HEK293 (cell line): ENCODE data around the gene GJB3.

Experiments
- ZNF37A ChIP-seq: fragments of 450-650 bp; IDR thresholded peaks from 2 replicates; pipeline ENCODE4 v1.5.1; 2018; ENCODE audit warnings: missing biosample characterization, missing genetic modification characterization
- ZNF571 ChIP-seq: fragments of 450-650 bp; formaldehyde crosslinking; IDR thresholded peaks from 2 replicates; pipeline ENCODE4 v1.5.0; 2017; ENCODE audit warnings: missing biosample characterization, missing genetic modification characterization
- TF ChIP-seq, protein P1 (sequence below): fragments of 450-650 bp; formaldehyde crosslinking; IDR thresholded peaks from 2 replicates; pipeline ENCODE4 v1.5.1; 2016; ENCODE audit warnings: missing biosample characterization, missing genetic modification characterization
- TF ChIP-seq, protein P2 (sequence below): fragments of 450-650 bp; formaldehyde crosslinking; IDR thresholded peaks from 2 replicates; pipeline ENCODE4 v1.5.1; 2016; ENCODE audit warnings: missing biosample characterization, missing genetic modification characterization, low read depth

DNA sequence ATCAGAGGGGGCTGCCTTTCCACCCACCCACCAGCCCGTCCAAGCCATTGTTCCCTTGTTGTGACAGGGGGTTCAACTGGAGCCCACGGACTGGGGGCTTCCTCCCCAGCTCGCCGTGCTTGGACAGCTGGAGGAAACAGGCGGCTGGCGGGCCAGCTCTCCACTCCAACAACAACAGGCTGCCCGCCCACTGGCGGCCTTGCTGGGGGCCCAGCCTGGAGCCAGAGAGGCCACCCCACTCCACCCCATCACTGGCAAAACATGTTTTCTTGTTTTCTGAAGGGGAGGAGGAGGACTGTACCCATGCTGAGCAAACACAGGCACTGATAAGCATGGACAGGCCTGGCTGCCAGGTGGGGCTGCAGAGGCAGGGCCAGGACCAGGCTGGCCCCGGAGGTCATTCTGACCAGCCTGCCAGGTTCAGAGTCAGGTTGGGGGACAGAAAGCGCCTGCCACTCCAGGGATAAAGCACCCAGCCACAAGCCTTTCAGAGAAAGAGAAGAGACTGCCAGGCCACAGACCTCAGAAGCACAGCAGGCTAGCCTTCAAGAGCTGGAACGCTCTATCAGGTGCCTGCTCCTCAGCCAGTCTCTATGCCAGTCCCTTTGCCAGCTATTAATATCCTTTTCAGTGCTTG is 44.6 kb downstream of the GJB3 start:
- TF ChIP-seq, protein P1, sequence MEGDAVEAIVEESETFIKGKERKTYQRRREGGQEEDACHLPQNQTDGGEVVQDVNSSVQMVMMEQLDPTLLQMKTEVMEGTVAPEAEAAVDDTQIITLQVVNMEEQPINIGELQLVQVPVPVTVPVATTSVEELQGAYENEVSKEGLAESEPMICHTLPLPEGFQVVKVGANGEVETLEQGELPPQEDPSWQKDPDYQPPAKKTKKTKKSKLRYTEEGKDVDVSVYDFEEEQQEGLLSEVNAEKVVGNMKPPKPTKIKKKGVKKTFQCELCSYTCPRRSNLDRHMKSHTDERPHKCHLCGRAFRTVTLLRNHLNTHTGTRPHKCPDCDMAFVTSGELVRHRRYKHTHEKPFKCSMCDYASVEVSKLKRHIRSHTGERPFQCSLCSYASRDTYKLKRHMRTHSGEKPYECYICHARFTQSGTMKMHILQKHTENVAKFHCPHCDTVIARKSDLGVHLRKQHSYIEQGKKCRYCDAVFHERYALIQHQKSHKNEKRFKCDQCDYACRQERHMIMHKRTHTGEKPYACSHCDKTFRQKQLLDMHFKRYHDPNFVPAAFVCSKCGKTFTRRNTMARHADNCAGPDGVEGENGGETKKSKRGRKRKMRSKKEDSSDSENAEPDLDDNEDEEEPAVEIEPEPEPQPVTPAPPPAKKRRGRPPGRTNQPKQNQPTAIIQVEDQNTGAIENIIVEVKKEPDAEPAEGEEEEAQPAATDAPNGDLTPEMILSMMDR (tag by site-specific recombination), result no peak
- TF ChIP-seq, protein P2, sequence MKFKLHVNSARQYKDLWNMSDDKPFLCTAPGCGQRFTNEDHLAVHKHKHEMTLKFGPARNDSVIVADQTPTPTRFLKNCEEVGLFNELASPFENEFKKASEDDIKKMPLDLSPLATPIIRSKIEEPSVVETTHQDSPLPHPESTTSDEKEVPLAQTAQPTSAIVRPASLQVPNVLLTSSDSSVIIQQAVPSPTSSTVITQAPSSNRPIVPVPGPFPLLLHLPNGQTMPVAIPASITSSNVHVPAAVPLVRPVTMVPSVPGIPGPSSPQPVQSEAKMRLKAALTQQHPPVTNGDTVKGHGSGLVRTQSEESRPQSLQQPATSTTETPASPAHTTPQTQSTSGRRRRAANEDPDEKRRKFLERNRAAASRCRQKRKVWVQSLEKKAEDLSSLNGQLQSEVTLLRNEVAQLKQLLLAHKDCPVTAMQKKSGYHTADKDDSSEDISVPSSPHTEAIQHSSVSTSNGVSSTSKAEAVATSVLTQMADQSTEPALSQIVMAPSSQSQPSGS (tag by site-specific recombination), result no peak
- no peak for TF ChIP-seq ZNF37A (tag by site-specific recombination)
- no peak for TF ChIP-seq ZNF571
